ENCODE results near the gene SLC25A18.

SLC25A18 gene

DNA sequence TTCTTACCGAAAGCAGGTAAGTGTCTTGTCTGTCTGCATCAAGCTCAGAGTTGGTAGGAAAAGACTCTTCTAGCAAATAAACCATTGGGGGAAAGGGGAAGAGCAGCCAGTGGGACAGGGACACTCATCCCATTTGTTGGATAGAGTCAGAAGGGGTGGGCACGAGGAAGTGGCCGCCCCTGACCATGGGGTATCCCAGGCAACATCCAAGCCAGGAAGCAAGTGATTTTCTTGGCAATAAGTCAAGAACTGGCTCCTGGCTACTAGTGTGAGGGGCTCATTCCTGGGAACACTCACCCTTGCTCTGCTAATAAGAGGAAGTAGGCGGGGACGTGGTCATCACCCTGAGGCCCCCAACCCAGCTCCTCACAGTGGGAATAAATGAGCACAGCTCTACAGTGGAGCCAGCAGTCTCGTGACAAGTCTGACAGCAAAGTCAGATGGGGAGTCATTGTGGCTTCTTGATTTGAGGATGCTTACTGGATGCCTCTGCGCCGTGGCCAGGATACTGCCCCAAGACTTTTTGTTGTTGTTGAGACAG lies 6.7 kb downstream of the SLC25A18 start:
- no peak for DNase-seq (ENCODE audit: low read depth in 2 of 2)

DNA sequence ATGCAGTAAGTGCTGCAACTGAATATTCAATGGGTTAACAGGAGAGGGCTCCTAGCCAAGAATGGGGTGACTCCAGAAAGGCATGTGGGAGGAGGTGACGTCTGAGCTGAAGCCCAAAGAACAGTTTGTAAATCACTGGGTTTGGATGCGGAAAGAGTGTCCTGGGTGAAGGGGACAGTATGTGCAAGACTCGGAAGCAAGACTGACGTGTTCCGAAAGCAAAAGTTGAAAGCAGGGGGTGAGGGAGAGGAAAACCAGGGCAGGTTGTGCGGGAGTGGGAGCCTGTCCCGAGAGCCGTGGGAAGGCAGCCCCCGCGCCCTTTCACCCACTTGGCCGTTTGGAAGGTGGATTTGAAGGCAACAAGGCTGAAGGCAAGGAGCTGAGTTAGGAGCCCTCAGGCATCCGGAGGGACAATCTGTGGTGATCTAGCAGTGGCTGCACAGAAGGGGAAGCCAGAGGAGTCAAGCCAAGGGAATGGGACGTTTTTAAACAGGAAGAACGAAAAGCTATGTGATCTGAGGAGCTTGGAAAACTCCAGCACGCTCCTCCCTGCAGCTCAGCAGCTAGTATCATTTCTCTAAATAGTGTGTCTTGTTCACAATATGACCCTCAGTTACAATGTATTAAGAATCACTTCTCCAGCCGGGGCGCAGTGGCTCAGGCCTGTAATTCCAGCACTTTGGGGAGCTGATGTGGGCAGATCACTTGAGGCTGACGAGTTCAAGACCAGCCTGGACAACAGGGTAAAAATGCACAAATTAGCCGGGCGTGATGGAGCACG lies 7.7 kb downstream of the SLC25A18 start:
- DNase-seq (ENCODE audit: low read depth in 2 of 2) = no peak

DNA sequence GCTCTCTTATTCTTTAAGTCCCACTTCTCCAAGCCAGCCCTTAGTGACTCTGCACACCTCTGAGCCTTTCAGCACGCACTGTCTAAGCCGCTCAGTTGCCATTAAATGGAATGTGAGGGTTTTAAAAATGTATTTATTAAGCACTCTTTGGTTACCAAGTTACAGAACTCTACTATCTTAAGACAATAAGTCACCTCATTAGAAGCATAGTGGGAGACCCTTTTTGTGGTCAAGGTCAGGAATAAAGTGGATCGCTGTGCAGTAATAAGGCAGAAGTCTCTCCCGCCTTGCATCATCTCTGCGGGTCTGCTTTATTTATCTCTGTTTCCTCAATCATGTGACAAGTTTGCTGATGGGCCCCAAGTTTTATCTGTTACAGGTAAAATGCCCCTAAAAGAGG lies 11.9 kb downstream of the SLC25A18 start:
- DNase-seq (ENCODE audit: low read depth in 2 of 2) = no peak

DNA sequence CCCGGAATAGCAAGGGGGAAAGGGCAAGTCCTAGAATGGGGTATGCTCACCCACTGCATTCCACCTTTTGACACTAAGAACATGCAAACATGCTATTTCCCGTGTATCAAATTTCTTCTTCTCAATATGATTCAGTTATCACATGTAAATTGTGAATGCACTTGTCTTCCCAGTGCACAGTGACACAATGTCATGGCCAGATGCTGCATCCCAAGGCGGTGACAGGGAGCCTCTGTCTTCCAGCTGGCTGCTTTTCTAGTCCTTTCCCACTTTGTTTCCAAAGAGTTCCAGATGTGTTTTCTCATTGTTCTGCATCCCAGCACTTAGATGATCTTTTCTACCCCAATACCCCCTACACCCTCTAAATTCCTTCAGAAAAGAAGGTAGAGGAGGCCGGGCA lies 12.4 kb downstream of the SLC25A18 start:
- no peak for DNase-seq (ENCODE audit: low read depth in 2 of 2)

DNA sequence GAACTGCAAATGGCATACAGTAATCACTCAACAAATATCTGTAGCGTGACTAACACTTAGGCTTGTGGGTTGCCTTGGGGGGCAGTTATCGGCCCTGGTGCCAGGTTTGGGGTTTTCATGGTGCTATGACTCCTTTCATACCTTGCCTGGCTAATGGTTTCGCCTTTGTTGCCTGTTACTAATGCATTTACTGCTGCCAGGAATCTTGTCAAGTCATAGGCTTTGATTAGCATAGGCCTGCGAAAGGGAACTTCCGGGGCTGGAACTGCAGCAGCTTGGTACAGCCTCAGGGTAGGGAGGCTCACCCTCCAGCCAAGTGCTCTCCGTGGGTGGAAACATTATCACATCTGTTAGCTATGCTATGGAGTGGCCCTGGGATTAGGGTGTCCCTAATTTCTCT lies 13.2 kb downstream of the SLC25A18 start:
- no peak for DNase-seq (ENCODE audit: low read depth in 2 of 2)

DNA sequence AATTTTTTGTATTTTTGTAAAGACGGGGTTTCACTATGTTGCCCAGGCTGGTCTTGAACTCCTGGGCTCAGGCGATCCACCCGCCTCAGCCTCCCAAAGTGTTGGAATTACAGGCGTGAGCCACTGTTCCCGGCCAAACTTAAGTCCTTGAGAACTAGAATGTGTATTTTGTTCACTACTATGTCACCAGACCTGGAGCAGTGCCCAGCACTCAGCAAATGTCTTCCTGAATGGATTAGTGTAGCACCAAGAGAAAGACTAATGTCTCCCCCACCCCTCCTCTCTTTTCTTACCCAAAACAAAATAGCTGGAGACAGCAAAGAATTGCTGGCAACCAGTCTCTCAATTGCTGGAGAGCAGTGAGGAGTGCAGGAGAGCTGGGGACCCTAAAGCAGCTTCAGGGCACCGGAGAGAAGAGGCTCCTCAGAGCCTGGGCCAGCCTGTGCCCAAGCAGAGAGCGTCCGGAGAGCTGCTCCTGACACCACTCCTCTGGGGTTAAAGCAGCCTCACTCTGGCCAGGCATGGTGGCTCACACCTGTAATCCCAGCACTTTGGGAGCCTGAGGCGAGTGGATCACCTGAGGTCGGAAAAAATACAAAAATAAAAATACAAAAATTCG lies 14.9 kb downstream of the SLC25A18 start:
- no peak for DNase-seq (ENCODE audit: low read depth in 2 of 2)

DNA sequence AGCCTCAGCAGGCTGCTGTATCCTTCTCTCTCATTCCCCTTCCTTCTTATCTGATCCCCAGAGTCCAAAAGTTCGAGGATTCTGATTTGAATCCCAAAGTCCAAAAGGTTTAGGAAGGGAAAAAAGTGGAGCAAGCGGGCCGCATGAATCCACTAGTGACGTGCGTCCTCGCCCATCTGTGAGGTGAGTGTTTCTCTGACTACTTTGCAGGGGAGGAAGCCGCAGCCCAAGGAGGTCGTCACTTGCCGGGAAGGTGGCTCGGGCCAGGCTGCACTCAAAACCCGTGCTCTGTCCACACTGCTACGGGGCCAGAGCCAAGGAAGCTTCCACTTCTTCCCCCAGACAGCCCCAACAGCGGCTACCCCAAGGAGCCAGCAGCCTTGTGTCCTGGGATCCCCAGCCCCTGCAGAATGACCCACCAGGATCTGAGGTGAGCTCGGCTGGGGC lies 16.3 kb downstream of the SLC25A18 start:
- DNase-seq (ENCODE audit: low read depth in 2 of 2) = no peak

DNA sequence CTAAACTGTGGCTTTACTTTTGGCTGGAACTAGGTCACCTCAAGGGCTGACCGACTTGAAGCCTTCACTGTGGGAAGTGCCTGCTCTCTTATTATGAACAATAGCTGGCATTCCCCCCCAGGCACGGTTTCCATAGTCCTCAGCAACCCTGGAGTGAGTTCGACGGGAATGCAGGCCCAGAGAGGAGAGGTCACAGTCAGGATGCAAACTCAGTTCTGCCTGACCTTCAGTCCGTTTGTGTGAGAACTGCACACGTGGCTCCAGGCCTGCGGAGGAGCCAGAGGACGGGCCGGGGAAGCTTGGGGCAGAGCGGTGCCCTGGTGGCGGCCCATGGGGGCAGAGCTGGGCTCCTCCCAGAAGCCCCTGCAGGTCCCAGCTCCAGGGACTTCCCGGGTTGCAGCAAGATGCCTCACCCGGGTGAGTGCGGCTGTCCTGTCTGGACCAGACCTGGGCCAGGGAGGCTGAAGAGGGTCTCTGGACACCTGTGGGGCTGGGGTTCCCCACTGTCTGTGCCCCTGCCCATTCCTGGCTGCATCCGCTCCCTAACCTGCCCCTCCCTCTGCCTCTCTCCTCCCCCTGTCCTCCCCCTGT lies 17.2 kb downstream of the SLC25A18 start:
- DNase-seq (ENCODE audit: low read depth in 2 of 2) = no peak

DNA sequence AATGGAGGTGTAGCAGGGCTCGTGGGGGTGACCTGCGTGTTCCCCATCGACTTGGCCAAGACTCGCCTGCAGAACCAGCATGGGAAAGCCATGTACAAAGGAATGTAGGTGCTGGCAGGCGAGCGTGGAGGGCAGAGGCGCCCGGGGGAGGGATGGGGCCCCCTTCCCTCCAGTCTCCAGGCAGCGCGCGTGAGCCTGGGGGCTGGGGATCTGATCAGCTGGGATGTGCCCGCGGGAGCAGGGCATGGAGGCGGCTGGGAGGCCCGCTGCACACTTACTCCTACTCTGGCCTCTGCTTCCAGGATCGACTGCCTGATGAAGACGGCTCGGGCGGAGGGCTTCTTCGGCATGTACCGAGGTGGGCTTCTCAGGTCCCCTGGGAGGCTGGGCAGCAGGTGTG lies 17.8 kb downstream of the SLC25A18 start:
- DNase-seq (ENCODE audit: low read depth in 2 of 2) = no peak

DNA sequence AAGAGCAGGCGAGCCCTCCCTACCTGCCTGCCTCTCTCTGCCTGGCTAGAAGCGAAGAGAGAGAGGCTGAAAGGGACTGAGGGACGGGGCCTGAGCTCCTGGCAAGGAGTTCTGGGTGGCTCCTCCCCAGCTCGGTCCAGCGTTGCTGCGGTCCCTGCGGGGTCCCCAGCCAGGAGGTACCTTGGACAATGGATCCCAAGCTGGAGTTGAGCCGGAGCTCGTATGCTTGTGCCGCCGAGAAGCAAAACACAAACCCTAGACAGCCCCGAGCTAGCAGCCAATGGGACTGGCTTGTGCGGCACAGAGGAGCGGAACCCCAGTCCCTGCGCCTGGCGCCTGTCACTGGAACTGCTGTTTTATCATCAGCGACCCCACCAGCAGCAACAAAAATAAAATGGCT lies 18.3 kb downstream of the SLC25A18 start:
- no peak for DNase-seq (ENCODE audit: low read depth in 2 of 2)

DNA sequence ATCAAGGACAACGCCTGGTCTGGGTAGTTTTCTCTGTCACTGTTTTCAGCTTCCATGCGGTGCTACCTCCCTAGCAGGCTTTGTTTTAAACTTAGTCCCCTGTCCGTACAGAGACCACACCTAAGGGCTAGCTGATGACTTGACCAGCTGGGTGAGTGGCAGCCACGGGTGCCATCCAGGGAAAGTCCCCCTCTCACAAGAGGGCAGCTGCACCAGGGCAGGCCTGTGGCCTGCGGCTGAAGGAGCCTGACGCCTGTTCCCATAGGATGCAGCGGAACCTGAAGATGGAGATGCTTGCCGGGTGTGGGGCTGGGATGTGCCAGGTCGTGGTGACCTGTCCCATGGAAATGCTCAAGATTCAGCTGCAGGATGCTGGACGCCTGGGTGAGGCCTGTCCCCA lies 19.9 kb downstream of the SLC25A18 start:
- no peak for DNase-seq (ENCODE audit: low read depth in 2 of 2)

DNA sequence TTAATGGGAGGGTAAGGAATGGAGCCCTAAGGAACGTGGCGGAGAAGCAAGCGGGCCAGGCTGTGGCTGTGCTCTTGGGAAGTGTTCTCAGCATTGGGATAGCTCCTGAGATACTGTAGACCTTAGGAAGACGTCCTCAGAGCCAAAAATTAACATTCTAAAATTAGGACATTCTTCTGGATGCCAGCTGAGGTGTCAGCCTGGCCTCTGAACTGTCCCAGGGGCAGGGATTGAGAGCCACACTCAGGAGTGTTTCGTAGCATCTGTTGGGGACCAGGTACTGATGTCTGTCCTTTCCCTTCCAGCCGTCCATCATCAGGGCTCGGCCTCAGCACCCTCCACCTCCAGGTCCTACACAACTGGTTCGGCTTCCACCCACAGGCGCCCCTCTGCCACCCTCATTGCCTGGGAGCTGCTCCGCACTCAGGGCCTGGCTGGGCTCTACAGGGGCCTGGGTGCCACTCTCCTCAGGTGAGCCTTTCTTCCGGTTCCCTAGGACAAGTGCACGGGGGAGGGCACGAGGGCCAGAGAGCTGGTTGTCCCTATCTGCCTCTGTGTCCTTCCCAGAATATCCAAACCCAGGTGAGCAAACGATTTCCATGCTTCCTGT lies 23.6 kb downstream of the SLC25A18 start:
- DNase-seq (ENCODE audit: low read depth in 2 of 2) = no peak

DNA sequence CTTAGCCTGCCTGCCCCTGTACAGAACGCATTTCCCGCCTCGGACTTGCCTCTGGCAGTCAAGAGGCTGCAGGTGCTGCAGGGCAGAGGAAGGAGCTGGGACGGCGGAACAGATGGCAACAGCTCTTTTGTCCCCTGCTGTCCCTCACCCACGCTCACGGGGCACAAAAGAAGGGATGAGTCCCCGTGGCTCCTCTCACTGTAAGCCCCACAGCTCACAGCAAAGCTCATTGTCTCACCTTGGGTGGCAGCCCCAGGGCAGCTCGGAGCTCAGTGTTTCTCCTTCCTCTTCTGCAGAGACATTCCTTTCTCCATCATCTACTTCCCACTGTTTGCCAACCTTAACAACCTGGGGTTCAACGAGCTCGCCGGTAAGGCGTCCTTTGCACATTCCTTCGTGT lies 24.3 kb downstream of the SLC25A18 start:
- no peak for DNase-seq (ENCODE audit: low read depth in 2 of 2)

DNA sequence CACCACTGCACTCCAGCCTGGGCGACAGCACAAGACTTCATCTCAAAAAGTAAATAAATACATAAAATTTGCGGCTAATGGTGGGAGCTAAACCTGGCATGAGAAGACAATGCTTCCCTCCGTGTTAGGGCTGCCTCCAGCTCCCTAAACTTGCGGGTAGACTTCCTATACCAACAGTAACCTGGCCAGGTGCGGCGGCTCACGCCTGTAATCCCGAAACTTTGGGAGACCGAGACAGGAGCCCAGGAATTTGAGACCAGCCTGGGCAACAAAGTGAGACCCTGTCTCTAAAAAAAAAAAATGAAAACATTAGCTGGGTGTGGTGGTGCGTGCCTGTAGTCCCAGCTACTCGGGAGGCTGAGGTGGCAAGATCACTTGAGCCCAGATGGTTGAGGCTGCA lies 25.3 kb downstream of the SLC25A18 start:
- DNase-seq (ENCODE audit: low read depth in 2 of 2) = no peak

DNA sequence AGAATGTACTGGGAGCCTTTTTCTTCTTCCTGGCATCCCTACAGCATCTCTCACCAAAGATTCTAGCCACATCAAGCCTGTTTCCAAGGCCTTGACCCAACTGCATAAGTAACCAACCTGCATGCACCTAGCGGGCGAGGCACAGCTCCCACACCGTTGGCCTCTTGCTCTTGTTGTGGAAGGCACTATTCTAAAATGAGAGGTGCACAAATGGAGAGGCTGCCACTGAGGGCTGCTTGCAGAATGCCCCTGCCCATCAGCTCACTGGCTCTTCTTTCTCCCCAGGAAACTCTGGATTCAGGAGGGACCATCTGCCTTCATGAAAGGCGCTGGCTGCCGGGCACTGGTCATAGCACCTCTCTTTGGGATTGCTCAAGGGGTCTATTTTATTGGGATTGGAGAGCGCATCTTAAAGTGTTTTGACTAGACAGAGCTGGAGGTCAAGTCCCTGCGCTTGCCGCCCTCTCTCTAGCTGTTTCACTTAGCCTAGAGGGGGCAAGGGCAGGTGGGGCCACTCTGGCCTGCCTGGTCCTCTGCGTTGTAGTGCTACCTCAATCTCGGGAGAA lies 26.6 kb downstream of the SLC25A18 start:
- DNase-seq (ENCODE audit: low read depth in 2 of 2) = no peak

DNA sequence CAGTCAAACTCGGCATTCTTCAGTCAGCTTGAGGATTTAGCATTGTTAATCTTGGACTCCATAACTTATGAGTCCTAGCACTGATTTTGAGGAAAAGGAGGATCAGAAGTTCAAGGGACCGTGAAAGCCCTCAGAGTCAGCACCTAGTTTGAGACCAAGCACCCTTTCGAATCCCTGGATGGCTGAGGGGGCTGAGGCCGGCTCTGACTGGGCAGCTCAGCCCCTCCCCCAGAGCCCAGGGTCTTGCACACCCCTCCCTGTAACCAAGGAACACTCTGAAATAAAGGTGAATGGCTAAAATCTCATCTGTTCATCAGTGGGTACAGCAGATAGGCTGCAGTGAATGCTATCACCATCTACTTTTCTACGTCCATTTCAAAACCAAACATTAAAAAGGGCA lies 27.3 kb downstream of the SLC25A18 start:
- no peak for DNase-seq (ENCODE audit: low read depth in 2 of 2)

DNA sequence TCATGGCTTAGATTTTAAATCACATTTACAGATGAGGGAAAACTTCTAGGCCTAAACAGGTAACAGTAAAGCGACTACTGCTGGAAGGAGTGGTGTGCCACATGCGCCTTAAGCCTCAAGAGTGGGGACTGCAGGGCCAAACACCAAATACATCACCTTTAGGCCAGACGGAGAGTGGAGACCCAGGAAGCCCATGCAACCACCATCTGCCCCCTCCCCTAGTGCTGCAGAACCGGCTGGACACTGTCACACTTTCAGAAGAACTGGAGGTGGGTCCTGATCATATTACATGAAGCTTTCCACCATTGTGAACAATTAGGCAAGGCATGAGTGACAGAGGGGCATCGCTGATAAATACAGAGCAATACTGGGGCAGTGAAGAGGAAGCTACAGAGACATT lies 28.9 kb downstream of the SLC25A18 start:
- no peak for DNase-seq (ENCODE audit: low read depth in 2 of 2)

DNA sequence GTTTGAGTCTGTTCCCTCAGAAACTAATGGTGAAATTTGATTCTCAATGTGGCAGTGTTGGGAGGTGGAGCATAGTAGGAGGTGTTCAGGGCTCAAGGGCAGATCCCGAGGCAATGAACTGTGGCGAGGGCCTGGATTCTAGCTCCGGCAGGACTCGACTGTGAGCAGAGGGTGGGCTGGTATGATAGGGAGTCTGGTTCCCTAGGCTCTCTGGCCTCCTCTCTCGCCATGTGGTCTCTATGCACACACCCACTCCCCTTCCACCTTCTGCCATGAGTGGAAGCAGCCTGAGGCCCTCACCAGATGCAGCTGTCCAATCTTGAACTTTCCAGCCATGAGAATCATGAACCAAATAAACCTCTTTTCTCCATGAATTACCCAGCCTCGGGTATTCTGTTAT lies 32.9 kb downstream of the SLC25A18 start:
- DNase-seq (ENCODE audit: low read depth in 2 of 2) = no peak

DNA sequence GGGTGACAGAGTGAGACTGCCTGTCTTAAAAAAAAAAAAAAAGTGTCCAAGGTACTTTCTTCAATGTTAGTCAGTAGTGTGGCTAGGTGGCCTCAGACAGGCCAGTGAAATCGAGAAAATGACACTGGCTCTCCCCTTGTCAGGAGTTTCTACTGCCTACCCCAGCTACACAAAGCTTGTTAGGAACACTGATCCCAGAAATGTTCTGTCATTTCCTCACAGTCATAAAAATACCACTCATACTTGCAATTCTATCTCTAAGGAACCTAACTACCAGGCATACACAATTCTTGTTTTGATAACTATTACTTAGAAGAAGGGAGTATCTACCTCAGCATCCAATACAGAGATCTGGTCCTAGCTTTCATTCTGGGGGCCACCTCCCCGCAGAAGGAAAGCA lies 33.9 kb downstream of the SLC25A18 start:
- no peak for DNase-seq (ENCODE audit: low read depth in 2 of 2)

DNA sequence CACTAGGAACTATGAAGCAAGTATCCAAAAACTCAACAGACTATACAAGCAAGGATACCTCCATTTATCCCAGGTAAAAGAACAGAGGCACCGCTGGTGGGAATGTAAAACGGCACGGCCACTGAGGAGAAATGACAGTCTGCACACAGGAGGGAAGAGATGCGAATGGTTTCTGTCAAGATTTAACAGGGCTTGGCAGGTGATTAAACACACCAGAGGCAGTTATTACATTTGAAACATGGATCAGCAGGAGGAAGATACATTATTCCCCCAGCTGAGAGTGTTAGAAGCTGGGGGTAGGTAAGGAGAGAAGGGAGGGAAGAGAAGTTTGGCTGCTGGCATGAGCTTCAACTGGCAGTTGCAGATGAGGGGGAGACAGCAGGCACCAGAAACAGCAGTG lies 35.0 kb downstream of the SLC25A18 start:
- DNase-seq (ENCODE audit: low read depth in 2 of 2) = no peak

DNA sequence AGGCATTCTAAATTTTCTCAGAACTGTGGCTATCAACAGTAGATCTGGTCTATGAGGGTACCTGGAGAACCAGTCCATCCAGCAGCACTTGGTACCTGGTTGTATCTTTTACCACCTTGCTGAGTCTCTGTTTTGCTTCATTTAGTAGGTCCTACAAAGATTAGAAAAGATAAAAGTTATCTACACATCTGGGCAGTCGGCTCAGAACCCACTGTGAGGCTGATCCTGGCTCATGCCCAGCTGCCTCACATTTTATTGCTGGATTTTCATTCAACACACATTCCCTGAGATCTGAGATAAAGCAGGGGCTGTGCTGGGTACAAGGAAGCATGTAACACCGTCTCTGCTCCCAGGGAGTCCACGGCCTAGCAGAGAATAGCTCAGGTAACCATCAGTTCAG lies 37.7 kb downstream of the SLC25A18 start:
- no peak for DNase-seq (ENCODE audit: low read depth in 2 of 2)

DNA sequence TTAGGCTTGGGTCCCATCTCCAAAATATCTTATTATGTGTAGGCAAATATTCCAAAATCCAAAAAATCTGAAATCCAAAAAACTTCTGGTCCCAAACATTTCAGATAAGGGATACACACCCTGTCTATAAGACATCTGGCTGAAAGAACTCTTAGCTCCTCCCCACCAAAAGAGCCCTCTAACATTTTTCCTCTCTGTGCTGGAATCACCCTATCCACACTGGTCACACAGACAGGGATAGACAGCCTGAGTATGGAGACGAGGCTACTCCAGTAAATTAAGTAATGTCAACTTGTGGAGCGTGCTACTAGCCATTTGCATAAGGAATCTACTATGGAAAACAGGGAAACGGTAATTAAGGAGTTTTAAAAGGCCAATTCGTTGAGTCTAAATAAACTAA lies 40.4 kb downstream of the SLC25A18 start:
- DNase-seq (ENCODE audit: low read depth in 2 of 2) = no peak

Measured in stimulated activated CD4-positive, alpha-beta T cell treated with anti-CD3 and anti-CD28 coated beads, Interleukin-15, amount 100 ng/mL, for 48 hours (primary cell).